Central memory CD8-positive, alpha-beta T cell (primary cell): ENCODE data around the gene NPC1L1.
"Not testable (repeated sequence)": the region's sequence is repeated elsewhere in the genome, so short reads cannot be mapped to it uniquely, and the experiment has no call there.

Experiments used
- ATAC-seq: fragments of 150-1000 bp; cut with Tn5 transposase; replicated peaks from 2 replicates; pipeline ENCODE4 v1.10.0; 2022; ENCODE audit warnings: mild to moderate bottlenecking, moderate FRiP score, moderate number of reproducible peaks; ENCODE audit not compliant: poor library complexity, severe bottlenecking; ENCODE audit errors: extremely low read depth
- DNase-seq, 2 donors: peaks; one replicate each; pipeline ENCODE4 v3.0.0; 2021; ENCODE audit warnings: low spot score in 2 of 2
- H3K27ac Mint-ChIP-seq: one replicate; pipeline ENCODE4 v1.8.0; 2022; ENCODE audit warnings: low read depth, mild to moderate bottlenecking, moderate library complexity, mixed read lengths
- H3K27me3 Mint-ChIP-seq: one replicate; pipeline ENCODE4 v1.8.0; 2022; ENCODE audit warnings: mixed read lengths
- H3K36me3 Mint-ChIP-seq: one replicate; pipeline ENCODE4 v1.8.0; 2022; ENCODE audit warnings: mild to moderate bottlenecking, moderate library complexity, mixed read lengths; ENCODE audit not compliant: insufficient read depth
- H3K4me1 Mint-ChIP-seq: one replicate; pipeline ENCODE4 v1.8.0; 2022; ENCODE audit warnings: mixed read lengths
- H3K4me3 Mint-ChIP-seq: one replicate; pipeline ENCODE4 v1.8.0; 2022; ENCODE audit warnings: mild to moderate bottlenecking, moderate library complexity, mixed read lengths
- H3K9me3 Mint-ChIP-seq: one replicate; pipeline ENCODE4 v1.8.0; 2022; ENCODE audit warnings: mixed read lengths

NPC1L1 gene

DNA sequence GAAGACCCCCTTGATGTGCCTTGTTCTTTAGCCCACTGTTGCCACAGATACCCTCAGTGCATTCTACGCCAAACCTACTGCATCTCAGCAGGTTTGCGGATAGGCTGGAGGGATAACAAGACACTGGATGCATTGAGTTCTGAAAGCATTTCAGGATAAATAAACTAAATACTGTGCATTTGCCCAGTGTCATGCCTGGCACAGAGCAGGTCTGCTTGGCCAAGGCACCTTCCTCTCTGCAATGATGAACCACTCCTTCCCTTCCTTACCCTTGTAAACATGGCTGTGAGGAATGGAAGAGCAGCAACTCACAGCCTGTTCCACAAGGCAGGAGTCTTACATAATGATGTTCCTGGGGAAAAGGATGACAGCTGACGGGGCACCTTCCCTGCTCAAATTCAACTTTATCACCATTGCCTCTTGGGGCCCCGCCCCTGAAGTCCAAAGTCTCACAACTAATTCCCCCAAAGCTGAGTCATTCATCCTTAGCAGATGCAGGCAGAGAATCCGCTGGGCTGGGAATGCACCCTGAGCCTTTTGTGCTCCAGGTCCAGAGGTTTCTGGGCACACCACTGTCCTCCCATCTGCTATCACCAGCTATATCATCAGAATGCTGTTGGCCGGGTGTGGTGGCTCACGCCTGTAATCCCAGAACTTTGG, 21.0 kb upstream of the NPC1L1 start:
- H3K36me3 Mint-ChIP-seq: peaks cover 8% of the 10 kb centered on the region
- H3K27me3 Mint-ChIP-seq: no peaks in the 10 kb centered on the region
- peaks cover 12% of the 10 kb centered on the region for H3K4me1 Mint-ChIP-seq
- ATAC-seq: no peak
- H3K9me3 Mint-ChIP-seq: no peaks in the 10 kb centered on the region
- no peak for DNase-seq
- no peak overlapping the region for H3K27ac Mint-ChIP-seq
- H3K4me3 Mint-ChIP-seq: no peak overlapping the region

DNA sequence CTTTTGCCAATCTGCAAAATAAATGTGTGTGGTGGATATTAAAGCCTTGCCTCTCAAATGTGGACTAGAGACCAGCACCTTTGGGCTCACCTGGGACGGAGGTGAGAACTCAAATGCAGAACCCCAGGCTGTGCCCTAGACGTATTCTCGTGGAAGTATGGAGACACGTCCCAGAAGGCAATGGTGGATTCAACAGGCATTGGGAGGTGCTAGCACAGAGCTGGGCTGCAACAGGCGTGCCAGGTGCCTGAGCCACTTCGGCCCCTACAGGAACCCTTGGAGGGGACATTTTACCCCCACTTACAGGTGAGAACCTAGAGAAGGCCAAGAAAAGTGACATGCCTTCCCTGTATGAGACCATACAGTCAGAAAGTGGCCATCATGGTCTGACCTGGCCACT, 20.4 kb upstream of the NPC1L1 start:
- Mint-ChIP-seq H3K9me3 (no peaks in the 10 kb centered on the region), H3K4me3 (no peak overlapping the region), H3K36me3 (peaks cover 7% of the 10 kb centered on the region), H3K27ac (no peak overlapping the region), H3K27me3 (no peaks in the 10 kb centered on the region), H3K4me1 (peaks cover 11% of the 10 kb centered on the region)
- no peak for ATAC-seq
- DNase-seq: no peak

DNA sequence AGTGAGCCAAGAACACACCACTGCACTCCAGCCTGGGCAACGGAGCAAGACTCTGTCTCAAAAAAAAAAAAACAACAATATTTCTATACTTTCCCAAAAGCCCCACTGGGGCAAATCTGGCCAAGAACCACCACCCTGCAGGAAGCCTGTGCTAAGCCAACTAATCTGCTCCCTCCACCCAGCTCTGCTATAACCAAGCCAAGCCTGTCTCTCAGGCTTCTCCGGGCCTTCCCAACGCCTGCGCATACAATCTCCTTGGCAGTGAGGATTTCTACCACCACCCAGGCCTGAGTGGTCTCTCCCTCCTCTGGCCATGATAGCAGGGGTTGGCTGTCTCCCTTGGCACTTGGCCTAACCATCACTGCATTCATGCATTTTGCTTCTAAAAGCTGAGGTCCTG, 18.4 kb upstream of the NPC1L1 start:
- Mint-ChIP-seq H3K9me3 (no peaks in the 10 kb centered on the region), H3K4me1 (no peaks in the 10 kb centered on the region), H3K27me3 (no peaks in the 10 kb centered on the region), H3K27ac (peak overlapping the region; percentile 32), H3K36me3 (peaks cover 3% of the 10 kb centered on the region), H3K4me3 (no peak overlapping the region)
- no peak for DNase-seq
- no peak for ATAC-seq

DNA sequence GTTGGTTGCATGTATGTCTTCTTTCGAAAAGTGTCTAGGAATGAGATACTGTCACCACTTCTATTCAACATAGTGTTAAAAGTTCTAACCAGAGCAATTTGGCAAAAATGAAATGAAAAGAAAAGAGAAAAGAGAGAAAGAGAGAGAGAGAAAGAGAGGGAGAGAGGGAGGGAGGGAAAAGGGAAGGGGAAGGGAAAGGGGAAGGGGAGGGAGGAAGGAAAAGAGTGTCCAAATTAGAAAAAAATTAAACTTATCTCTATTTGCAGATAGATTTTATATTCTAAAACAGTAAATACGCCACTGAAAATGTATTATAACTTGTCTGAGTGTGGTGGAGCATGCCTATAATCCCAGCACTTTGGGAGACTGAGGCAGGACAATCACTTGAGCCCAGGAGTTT, 16.4 kb upstream of the NPC1L1 start:
- H3K4me1 Mint-ChIP-seq: no peaks in the 10 kb centered on the region
- no peak overlapping the region for H3K4me3 Mint-ChIP-seq
- no peak overlapping the region for H3K27ac Mint-ChIP-seq
- DNase-seq (no peak), ATAC-seq (no peak)
- H3K9me3 Mint-ChIP-seq: no peaks in the 10 kb centered on the region
- H3K36me3 Mint-ChIP-seq: peaks cover 1% of the 10 kb centered on the region
- H3K27me3 Mint-ChIP-seq: peaks cover 9% of the 10 kb centered on the region

DNA sequence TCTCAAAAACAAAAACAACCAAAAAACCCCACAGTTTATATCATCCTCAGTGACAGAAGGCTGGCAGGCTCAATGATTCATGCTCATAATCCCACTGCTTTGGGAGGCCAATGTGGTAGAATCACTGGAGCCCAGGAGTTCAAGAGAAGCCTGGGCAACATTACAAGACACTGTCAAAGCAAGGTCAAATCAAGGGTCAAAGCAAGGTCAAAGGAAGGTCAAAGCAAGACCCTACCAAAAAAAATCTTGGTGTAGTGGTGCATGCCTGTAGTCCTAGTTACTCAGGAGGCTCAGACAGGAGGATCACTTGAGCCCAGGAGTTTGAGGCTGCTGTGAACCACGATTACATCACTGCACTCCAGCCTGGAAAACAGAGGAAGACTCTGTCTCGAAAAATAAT, 14.2 kb upstream of the NPC1L1 start:
- ATAC-seq (no peak), DNase-seq (no peak)
- no peak overlapping the region for H3K27ac Mint-ChIP-seq
- H3K9me3 Mint-ChIP-seq: no peaks in the 10 kb centered on the region
- H3K27me3 Mint-ChIP-seq: peaks cover 24% of the 10 kb centered on the region
- H3K4me1 Mint-ChIP-seq: no peaks in the 10 kb centered on the region
- H3K4me3 Mint-ChIP-seq: no peak overlapping the region
- H3K36me3 Mint-ChIP-seq: peaks cover 1% of the 10 kb centered on the region

DNA sequence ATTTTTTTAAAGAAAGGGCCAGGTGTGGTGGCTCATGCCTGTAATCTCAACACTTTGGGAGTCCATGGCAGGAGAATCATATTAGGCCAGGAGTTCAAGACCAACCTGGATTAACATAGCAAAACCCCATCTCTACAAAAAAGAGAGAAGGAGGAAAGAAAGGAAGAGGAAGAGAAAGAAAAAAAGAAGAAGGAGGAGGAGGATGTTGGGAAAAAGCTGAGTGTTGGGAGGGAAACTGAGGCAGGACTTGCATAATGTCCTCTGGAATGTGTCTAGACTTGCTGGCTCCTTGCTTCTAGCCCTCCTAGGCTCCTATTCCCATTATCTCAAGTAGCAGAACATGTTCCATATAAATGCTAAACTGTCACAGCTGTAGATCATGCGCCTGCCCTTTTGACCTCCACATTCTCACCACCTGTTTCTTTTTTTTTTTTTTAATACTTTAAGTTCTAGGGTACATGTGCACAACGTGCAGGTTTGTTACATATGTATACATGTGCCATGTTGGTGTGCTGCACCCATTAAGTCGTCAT, 11.4 kb upstream of the NPC1L1 start:
- not testable (repeated sequence) for DNase-seq, H3K27ac Mint-ChIP-seq, H3K36me3 Mint-ChIP-seq, H3K9me3 Mint-ChIP-seq, H3K4me3 Mint-ChIP-seq, ATAC-seq, H3K4me1 Mint-ChIP-seq
- peaks cover 48% of the 10 kb centered on the region for H3K27me3 Mint-ChIP-seq

DNA sequence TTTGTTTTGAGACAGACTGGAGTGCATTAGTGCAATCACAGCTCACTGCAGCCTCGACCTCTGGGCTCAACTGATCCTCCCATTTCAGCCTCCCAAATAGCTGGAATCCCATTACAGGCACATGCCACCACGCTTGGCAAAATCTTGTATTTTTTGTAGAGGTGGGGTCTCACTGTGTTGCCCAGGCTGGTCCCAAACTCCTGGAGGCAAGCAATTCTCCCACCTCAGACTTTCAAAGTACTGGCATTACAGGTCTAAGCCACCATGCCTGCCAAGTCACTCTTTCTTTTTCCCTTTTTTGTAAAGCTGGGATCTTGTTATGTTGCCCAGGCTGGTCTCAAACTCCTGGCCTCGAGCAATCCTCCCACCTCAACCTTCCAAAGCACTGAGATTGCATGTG, 8.3 kb upstream of the NPC1L1 start:
- Mint-ChIP-seq H3K4me3 (no peak overlapping the region), H3K27me3 (peaks cover 69% of the 10 kb centered on the region), H3K36me3 (no peaks in the 10 kb centered on the region), H3K9me3 (no peaks in the 10 kb centered on the region), H3K27ac (no peak overlapping the region), H3K4me1 (no peaks in the 10 kb centered on the region)
- DNase-seq (no peak), ATAC-seq (no peak)

DNA sequence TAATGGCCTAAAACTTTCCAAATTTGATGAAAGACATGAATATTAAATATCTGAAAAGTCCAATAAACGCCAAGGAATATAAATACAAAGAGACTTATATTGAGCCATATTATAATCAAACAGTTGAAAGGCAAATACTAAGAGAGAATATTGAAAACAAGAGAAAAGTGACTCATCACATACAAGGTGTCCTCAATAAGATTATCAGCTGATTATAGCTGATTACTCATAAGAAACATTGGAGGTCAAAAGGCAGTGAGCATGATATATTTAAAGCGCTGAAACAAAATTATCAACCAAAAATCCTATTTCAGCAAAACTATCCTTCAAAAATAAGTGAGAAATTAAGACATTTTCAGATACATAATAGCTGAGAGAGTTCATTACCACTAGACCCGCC, 7.8 kb upstream of the NPC1L1 start:
- Mint-ChIP-seq H3K4me1 (no peaks in the 10 kb centered on the region), H3K27ac (no peak overlapping the region), H3K9me3 (no peaks in the 10 kb centered on the region), H3K27me3 (peaks cover 69% of the 10 kb centered on the region), H3K36me3 (no peaks in the 10 kb centered on the region), H3K4me3 (no peak overlapping the region)
- no peak for ATAC-seq
- DNase-seq: no peak

DNA sequence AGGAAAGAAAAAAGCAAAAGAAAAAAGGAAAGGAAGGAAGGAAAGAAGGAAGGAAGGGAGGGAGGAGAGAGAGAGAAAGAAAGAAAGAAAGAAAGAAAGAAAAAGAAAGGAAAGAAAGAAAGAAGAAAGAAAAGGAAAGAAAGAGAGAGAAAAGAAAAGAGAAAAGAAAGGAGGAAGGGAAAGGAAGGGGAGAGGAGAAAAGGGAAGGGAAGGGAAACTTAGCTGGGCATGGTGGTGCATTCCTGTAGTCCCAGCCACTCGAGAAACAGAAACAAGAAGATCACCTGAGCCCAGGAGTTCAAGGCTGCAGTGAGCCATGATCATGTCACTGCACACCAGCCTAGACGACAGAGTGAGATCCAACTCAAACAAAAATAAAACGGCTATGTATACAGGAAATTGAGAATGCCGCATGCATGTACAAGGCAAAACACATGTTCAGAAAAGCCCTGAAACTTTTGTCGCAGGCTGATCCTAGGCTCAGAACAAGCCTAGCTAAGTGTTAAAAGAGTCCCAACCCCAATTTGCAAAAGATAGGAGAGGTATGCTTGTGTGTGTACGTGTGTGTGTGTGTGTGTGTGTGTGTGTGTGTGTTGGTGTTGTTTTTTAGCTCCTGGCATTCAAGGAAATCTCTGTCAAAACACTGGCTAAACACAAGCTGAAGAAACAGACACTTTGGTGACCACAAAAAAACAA, 6.6 kb upstream of the NPC1L1 start:
- no peak for ATAC-seq
- no peak for DNase-seq
- peaks cover 62% of the 10 kb centered on the region for H3K27me3 Mint-ChIP-seq
- H3K4me3 Mint-ChIP-seq: no peak overlapping the region
- H3K27ac Mint-ChIP-seq: no peak overlapping the region
- H3K4me1 Mint-ChIP-seq: no peaks in the 10 kb centered on the region
- no peaks in the 10 kb centered on the region for H3K36me3 Mint-ChIP-seq
- H3K9me3 Mint-ChIP-seq: no peaks in the 10 kb centered on the region

DNA sequence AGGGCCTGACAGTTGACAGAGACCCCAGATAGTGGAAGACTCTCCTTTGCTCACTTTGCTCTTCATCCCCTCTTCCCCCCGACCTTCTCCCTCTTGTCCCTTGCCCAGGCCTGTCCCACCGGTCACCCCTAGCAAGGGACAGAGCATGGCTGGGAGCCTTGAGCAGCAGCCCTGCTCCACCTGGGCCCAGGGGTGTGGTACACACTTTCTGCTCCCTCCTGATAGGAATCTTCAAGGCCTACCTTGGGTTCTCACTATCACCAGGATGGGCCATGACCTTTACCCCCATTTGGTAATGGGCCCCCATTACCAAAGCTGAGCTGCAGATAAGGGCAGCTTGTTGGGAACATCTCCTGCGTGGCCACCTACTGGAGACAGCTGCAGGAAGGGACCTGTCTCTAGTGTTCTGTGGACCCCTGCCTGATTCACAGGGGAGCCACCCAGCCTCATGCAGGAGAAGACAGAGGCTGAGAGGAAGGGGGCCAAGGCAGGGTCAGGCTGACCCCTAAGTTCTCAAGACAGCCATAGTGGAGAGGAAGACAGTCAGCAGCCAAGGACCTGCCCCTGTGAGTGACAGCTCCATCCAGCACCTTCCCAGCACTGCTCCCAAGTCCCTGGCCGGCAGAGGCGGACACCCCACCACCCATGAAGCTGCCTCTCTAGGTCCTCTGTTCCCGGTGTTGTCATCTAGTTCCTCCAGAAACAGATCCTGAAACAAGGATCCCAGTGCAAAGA, 913 bp upstream of the NPC1L1 start:
- H3K9me3 Mint-ChIP-seq: no peaks in the 10 kb centered on the region
- no peaks in the 10 kb centered on the region for H3K36me3 Mint-ChIP-seq
- no peak overlapping the region for H3K27ac Mint-ChIP-seq
- no peak overlapping the region for H3K4me3 Mint-ChIP-seq
- DNase-seq: no peak
- H3K4me1 Mint-ChIP-seq: no peaks in the 10 kb centered on the region
- peaks cover 24% of the 10 kb centered on the region for H3K27me3 Mint-ChIP-seq
- no peak for ATAC-seq

DNA sequence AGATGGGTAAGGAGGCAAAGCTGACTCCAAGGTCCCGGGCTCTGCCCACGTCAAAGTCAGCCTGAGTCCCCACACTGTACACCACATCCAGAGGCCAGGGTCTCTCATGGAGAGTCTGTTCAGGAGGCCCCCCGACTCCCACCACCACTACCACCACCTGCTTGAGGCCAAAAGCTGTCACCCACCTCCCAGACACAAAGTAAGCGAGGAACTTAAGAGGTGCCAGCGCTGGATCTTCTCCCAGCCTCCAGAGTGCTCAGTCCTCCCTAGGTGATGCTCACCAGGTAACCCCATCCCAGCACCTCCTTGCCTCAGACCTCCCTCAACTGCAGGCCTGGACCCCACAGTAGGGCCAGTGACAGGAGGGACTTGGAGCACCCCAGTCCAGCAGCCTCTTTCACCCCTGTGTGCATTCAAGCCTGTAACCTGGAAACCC, 520 bp downstream of the NPC1L1 start:
- no peaks in the 10 kb centered on the region for H3K9me3 Mint-ChIP-seq
- peaks cover under 1% of the 10 kb centered on the region for H3K4me1 Mint-ChIP-seq
- H3K4me3 Mint-ChIP-seq: no peak overlapping the region
- DNase-seq: no peak
- H3K27me3 Mint-ChIP-seq: peaks cover 10% of the 10 kb centered on the region
- no peak overlapping the region for H3K27ac Mint-ChIP-seq
- no peak for ATAC-seq
- H3K36me3 Mint-ChIP-seq: no peaks in the 10 kb centered on the region

DNA sequence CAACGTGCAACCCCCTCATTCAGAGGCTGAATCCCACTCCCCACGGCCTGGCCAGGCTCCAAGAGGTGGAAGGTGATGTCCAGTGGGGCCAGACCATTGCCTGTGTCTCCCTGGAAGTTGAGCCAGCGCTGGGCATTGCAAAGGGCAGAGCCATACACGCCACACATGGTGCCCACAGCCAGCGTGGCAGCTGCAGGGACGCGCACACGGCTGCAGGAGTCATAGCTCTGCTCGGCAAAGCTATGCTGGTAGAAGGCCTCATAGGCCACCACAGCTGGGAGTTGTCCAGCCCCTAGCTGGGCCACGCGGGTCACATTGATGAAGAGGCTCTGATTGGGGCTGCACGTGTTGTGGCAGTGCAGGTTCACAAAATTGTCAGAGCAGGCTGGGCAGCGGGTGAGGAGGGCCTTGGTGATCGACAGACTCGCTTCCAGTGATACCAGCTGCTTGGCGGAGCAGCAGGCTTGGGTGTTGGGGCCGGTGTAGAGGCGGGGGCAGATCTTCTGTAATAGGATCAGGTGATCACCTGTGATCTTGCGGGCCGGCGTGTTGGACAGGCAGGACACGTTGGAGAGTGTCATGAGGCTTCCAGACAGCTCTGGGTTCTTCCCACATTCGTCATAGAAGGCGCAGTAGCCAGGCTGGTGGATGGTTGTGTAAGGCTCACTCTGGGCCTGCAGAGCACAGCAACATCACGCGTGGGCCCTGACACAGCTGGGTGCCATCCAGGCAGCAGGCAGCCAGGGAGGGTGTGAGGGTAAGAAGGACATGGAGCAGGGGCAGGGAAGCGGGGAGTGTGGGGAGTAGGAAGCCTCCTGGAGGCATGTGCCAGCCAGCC, 1.2 kb downstream of the NPC1L1 start:
- H3K36me3 Mint-ChIP-seq: no peaks in the 10 kb centered on the region
- ATAC-seq (no peak), DNase-seq (no peak)
- no peak overlapping the region for H3K4me3 Mint-ChIP-seq
- H3K9me3 Mint-ChIP-seq: no peaks in the 10 kb centered on the region
- H3K27me3 Mint-ChIP-seq: peaks cover 8% of the 10 kb centered on the region
- no peak overlapping the region for H3K27ac Mint-ChIP-seq
- peaks cover 6% of the 10 kb centered on the region for H3K4me1 Mint-ChIP-seq
